CD14-positive monocyte (primary cell): ENCODE results near the gene INTS15. TPM values are rescaled to one million over a fixed set of nuclear protein-coding genes. Genes with fewer than 3 reads are reported as not detected.

Source experiments
- DNase-seq, 3 donors: peaks; one replicate each; pipeline ENCODE4 v3.0.0-alpha.2; 2011 to 2022
- H2AFZ ChIP-seq: 2 replicates; pipeline ENCODE4 v1.6.0; 2012; ENCODE audit warnings: mild to moderate bottlenecking, low read depth, low read length, inconsistent platforms; ENCODE audit not compliant: insufficient read depth, poor library complexity, severe bottlenecking
- H3K27ac ChIP-seq, 2 donors: 1 replicate in 1 of 2; 2 replicates in 1 of 2; pipeline ENCODE4 v1.5.1; 2012 to 2013; ENCODE audit warnings: low read length in 2 of 2, control low read depth in 1 of 2, inconsistent platforms in 1 of 2, low read depth in 1 of 2, mild to moderate bottlenecking in 1 of 2
- H3K27me3 ChIP-seq, 2 donors: one replicate each; pipeline versions ENCODE4 v1.6.0 to v1.6.1; 2011 to 2013; ENCODE audit warnings: low read length in 2 of 2; ENCODE audit not compliant: control insufficient read depth in 2 of 2, insufficient read depth in 2 of 2
- H3K36me3 ChIP-seq, 2 donors: replicated peaks in 1 of 2; 1 replicate in 1 of 2; 2 replicates in 1 of 2; pipeline versions ENCODE4 v1.5.1 to v1.6.1; 2012 to 2013; ENCODE audit warnings: low read length in 2 of 2, control low read depth in 1 of 2, inconsistent platforms in 1 of 2, mild to moderate bottlenecking in 1 of 2; ENCODE audit not compliant: insufficient read depth in 2 of 2, control insufficient read depth in 1 of 2
- H3K4me1 ChIP-seq, 2 donors: 1 replicate in 1 of 2; 2 replicates in 1 of 2; pipeline versions ENCODE4 v1.5.1 to v1.6.1; 2012 to 2013; ENCODE audit warnings: low read length in 2 of 2, control low read depth in 1 of 2, inconsistent platforms in 1 of 2, mild to moderate bottlenecking in 1 of 2, moderate library complexity in 1 of 2; ENCODE audit not compliant: insufficient read depth in 2 of 2, control insufficient read depth in 1 of 2
- H3K4me2 ChIP-seq: replicated peaks from 2 replicates; pipeline ENCODE3; 2012; ENCODE audit warnings: low read length, moderate library complexity, mild to moderate bottlenecking; ENCODE audit not compliant: poor library complexity, severe bottlenecking; ENCODE audit errors: extremely low read depth
- H3K4me3 ChIP-seq, 3 experiments: fragments of 200-600 bp in 1 of 3; sonication (generic) in 1 of 3; replicated peaks in 1 of 3; 1 replicate in 2 of 3; 2 replicates in 1 of 3; pipeline ENCODE4 v1.5.1; 2011 to 2013; ENCODE audit warnings: low read length in 3 of 3, mild to moderate bottlenecking in 3 of 3, control low read depth in 2 of 3, low read depth in 2 of 3, inconsistent platforms in 1 of 3, moderate library complexity in 1 of 3
- H3K79me2 ChIP-seq: 2 replicates; pipeline ENCODE4 v1.6.0; 2012; ENCODE audit warnings: mild to moderate bottlenecking, control low read depth, inconsistent platforms, low read length, moderate library complexity; ENCODE audit not compliant: insufficient read depth
- H3K9ac ChIP-seq: 2 replicates; pipeline ENCODE4 v1.6.0; 2017; ENCODE audit warnings: low read length, mild to moderate bottlenecking; ENCODE audit not compliant: insufficient read depth, poor library complexity, severe bottlenecking
- H3K9me3 ChIP-seq, 2 donors: replicated peaks in 1 of 2; 1 replicate in 1 of 2; 2 replicates in 1 of 2; pipeline versions ENCODE4 v1.5.1 to v1.6.1; 2012 to 2013; ENCODE audit warnings: low read length in 2 of 2, control low read depth in 1 of 2; ENCODE audit not compliant: control insufficient read depth in 1 of 2, insufficient read depth in 1 of 2
- H4K20me1 ChIP-seq: 2 replicates; pipeline ENCODE4 v1.6.0; 2012; ENCODE audit warnings: mild to moderate bottlenecking, low read length, control low read depth, moderate library complexity; ENCODE audit not compliant: insufficient read depth
- H3K27ac Mint-ChIP-seq, 7 donors: one replicate each; pipeline ENCODE4 v1.8.0; 2020; ENCODE audit warnings: mild to moderate bottlenecking in 7 of 7, mixed read lengths in 7 of 7, moderate library complexity in 6 of 7, inconsistent platforms in 2 of 7
- H3K27me3 Mint-ChIP-seq, 3 donors: one replicate each; pipeline ENCODE4 v1.8.0; 2021 to 2022; ENCODE audit warnings: low read depth in 3 of 3, mild to moderate bottlenecking in 3 of 3, mixed read lengths in 3 of 3, moderate library complexity in 3 of 3, inconsistent platforms in 1 of 3
- H3K36me3 Mint-ChIP-seq, 2 donors: one replicate each; pipeline ENCODE4 v1.8.0; 2020; ENCODE audit warnings: mixed read lengths in 2 of 2, inconsistent platforms in 1 of 2, mild to moderate bottlenecking in 1 of 2
- H3K4me1 Mint-ChIP-seq: one replicate; pipeline ENCODE4 v1.8.0; 2020; ENCODE audit warnings: mild to moderate bottlenecking, mixed read lengths
- H3K4me3 Mint-ChIP-seq, 2 donors: one replicate each; pipeline ENCODE4 v1.8.0; 2020; ENCODE audit warnings: mild to moderate bottlenecking in 2 of 2, mixed read lengths in 2 of 2, moderate library complexity in 1 of 2
- H3K9me3 Mint-ChIP-seq, 7 donors: one replicate each; pipeline ENCODE4 v1.8.0; 2020 to 2022; ENCODE audit warnings: mixed read lengths in 7 of 7, mild to moderate bottlenecking in 6 of 7, moderate library complexity in 6 of 7, inconsistent platforms in 2 of 7
- CTCF ChIP-seq: fragments of 200-600 bp; IDR thresholded peaks from one replicate; pipeline ENCODE4 v1.8.0; 2022; ENCODE audit warnings: antibody characterized with exemption, mild to moderate bottlenecking
- WGBS: methylation state at CpG from one replicate; pipeline ENCODE4 v1.1.5; 2013; ENCODE audit warnings: missing lambda C conversion rate; ENCODE audit not compliant: insufficient coverage; 5-methylcytosine and 5-hydroxymethylcytosine counted together
- intact Hi-C, 2 donors: fragments of 100-400 bp; cut with micrococcal nuclease; formaldehyde crosslinking; loops; one replicate each; pipeline versions ENCODE4 v1.15.0 to v1.15.1; 2023
- polyA plus RNA-seq, 3 donors: library from polyadenylated mRNA; depleted of rRNA in 1 of 3; unstranded in 2 of 3; stranded (reverse) in 1 of 3; fragments of 300-500 nt in 2 of 3; fragments of >200 nt in 1 of 3; fragmentation: Illumina TruSeq in 2 of 3; gene quantifications; 1 replicate in 2 of 3; 2 replicates in 1 of 3; pipeline ENCODE4 v1.2.3, GENCODE V29; 2012 to 2021

INTS15 gene
- polyA plus RNA-seq, 3 donors = 16.9 to 32.7 (median 17.2) TPM

GRCh38 chr7:6642861-6643640 is 53.2 kb downstream of the INTS15 start:
- H3K36me3 Mint-ChIP-seq = peaks cover 84 to 96% of the 10 kb centered on the region in 2 donors
- H4K20me1 ChIP-seq = peaks cover 94% of the 10 kb centered on the region
- 96% methylated on average over 21 of the region's 22 CpGs for WGBS

More at GRCh38 chr7:6642861-6643640, 53.2 kb downstream of the INTS15 start:
- Histone ChIP-seq H3K4me3 (no peak overlapping the region), H3K36me3 (peaks cover 71 to 89% of the 10 kb centered on the region in 2 donors), H3K27ac (no peak overlapping the region), H3K27me3 (no peaks in the 10 kb centered on the region), H3K9ac (no peak overlapping the region), H3K4me2 (no peak overlapping the region), H3K9me3 (peaks cover 0 to 2% of the 10 kb centered on the region in 2 donors), H3K4me1 (peaks cover 15 to 22% of the 10 kb centered on the region in 2 donors), H2AFZ (no peak overlapping the region), H3K79me2 (peaks cover 47% of the 10 kb centered on the region)
- DNase-seq = no peak
- Mint-ChIP-seq H3K9me3 (peaks cover 0 to 18% (median 1%) of the 10 kb centered on the region in 7 donors), H3K4me3 (no peak overlapping the region), H3K27me3 (peaks cover 0 to 3% (median 0%) of the 10 kb centered on the region in 3 donors), H3K27ac (peak overlapping the region in 1 of 7 donors; percentile 46), H3K4me1 (peaks cover 25% of the 10 kb centered on the region)
- intact Hi-C loops = loop anchor here in 1 of 2 donors (5.0 kb wide), 1 partner anchor 64 kb away; the partner anchor contains the start of gene ZNF12
- TF ChIP-seq CTCF = no peak
